ENCODE data around the gene POPDC3. TPM values are rescaled to one million over a fixed set of nuclear protein-coding genes. Genes with fewer than 3 reads are reported as not detected.

The POPDC3 gene
- total RNA-seq, 1 donor from 2014 or later, result 0.58 TPM

GRCh38 chr6:105200133-105200730, 20.4 kb upstream of the POPDC3 start:
- no peak for TF ChIP-seq CTCF (IDR thresholded peaks at IDR 0.05; ENCODE audit: insufficient read depth, low read length, poor library complexity, severe bottlenecking)
- Histone ChIP-seq H3K4me3 (ENCODE audit: low read depth, low read length) (no peak overlapping the region), H3K36me3 (ENCODE audit: control insufficient read depth, insufficient read depth, low read length) (no peaks in the 10 kb centered on the region), H3K27me3 (ENCODE audit: control insufficient read depth, insufficient read depth, low read length) (no peaks in the 10 kb centered on the region)
- DNase-seq (ENCODE audit: low read depth), result no peak

- DNase-seq (ENCODE audit: low read depth), result no peak
Observed at GRCh38 chr6:105199711-105200110, 19.9 kb upstream of the POPDC3 start.

GRCh38 chr6:105196076-105196475, 16.3 kb upstream of the POPDC3 start:
- DNase-seq (ENCODE audit: low read depth), result no peak

More at GRCh38 chr6:105199711-105200110, 19.9 kb upstream of the POPDC3 start:
- Histone ChIP-seq H3K36me3 (ENCODE audit: control insufficient read depth, insufficient read depth, low read length) (no peaks in the 10 kb centered on the region), H3K27me3 (ENCODE audit: control insufficient read depth, insufficient read depth, low read length) (no peaks in the 10 kb centered on the region), H3K4me3 (ENCODE audit: low read depth, low read length) (no peak overlapping the region)
- TF ChIP-seq CTCF (IDR thresholded peaks at IDR 0.05; ENCODE audit: insufficient read depth, low read length, poor library complexity, severe bottlenecking), result no peak

GRCh38 chr6:105194591-105194990, 14.8 kb upstream of the POPDC3 start:
- DNase-seq (ENCODE audit: low read depth), result no peak
- H3K4me3 ChIP-seq (ENCODE audit: low read depth, low read length), result no peak overlapping the region
- TF ChIP-seq CTCF (IDR thresholded peaks at IDR 0.05; ENCODE audit: insufficient read depth, low read length, poor library complexity, severe bottlenecking), result no peak
- H3K27me3 ChIP-seq (ENCODE audit: control insufficient read depth, insufficient read depth, low read length), result no peaks in the 10 kb centered on the region
- no peaks in the 10 kb centered on the region for H3K36me3 ChIP-seq (ENCODE audit: control insufficient read depth, insufficient read depth, low read length)

More at GRCh38 chr6:105196076-105196475, 16.3 kb upstream of the POPDC3 start:
- no peak for TF ChIP-seq CTCF (IDR thresholded peaks at IDR 0.05; ENCODE audit: insufficient read depth, low read length, poor library complexity, severe bottlenecking)
- Histone ChIP-seq H3K27me3 (ENCODE audit: control insufficient read depth, insufficient read depth, low read length) (no peaks in the 10 kb centered on the region), H3K36me3 (ENCODE audit: control insufficient read depth, insufficient read depth, low read length) (no peaks in the 10 kb centered on the region), H3K4me3 (ENCODE audit: low read depth, low read length) (no peak overlapping the region)

- Histone ChIP-seq H3K27me3 (ENCODE audit: control insufficient read depth, insufficient read depth, low read length) (no peaks in the 10 kb centered on the region), H3K4me3 (ENCODE audit: low read depth, low read length) (no peak overlapping the region), H3K36me3 (ENCODE audit: control insufficient read depth, insufficient read depth, low read length) (no peaks in the 10 kb centered on the region)
- no peak for TF ChIP-seq CTCF (IDR thresholded peaks at IDR 0.05; ENCODE audit: insufficient read depth, low read length, poor library complexity, severe bottlenecking)
- DNase-seq (ENCODE audit: low read depth), result no peak
Observed at GRCh38 chr6:105194106-105194505, 14.3 kb upstream of the POPDC3 start.

- Histone ChIP-seq H3K27me3 (ENCODE audit: control insufficient read depth, insufficient read depth, low read length) (no peaks in the 10 kb centered on the region), H3K36me3 (ENCODE audit: control insufficient read depth, insufficient read depth, low read length) (no peaks in the 10 kb centered on the region), H3K4me3 (ENCODE audit: low read depth, low read length) (no peak overlapping the region)
- TF ChIP-seq CTCF (IDR thresholded peaks at IDR 0.05; ENCODE audit: insufficient read depth, low read length, poor library complexity, severe bottlenecking), result no peak
- DNase-seq (ENCODE audit: low read depth), result no peak
Observed at GRCh38 chr6:105193647-105194046, 13.8 kb upstream of the POPDC3 start.

All from kidney epithelial cell (primary cell).